ENCODE measurements around the gene PPP1R15A.
"Not testable (repeated sequence)": the region's sequence is repeated elsewhere in the genome, so short reads cannot be mapped to it uniquely, and the experiment has no call there.

PPP1R15A gene

DNA sequence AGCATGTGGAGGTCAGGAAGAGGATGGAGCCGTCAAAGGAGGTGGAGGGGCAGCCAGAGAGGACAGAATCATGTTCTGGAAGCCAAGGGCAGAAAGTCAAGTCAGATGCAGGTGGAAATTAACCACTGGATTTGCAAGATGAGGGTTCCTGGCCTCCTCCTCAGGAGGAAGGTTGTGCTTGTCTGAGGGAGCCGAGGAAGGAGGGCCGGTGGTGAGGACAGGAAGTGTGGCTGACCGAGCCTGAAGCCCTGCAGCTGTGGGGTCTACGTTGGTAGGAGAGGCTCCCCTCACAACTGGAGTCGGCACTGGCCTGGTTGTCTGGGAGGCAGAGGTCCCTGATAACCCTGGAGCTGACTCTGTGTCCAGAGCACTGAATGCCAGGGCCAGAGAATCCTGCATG is 45.9 kb downstream of the PPP1R15A start:
- no peak for DNase-seq

DNA sequence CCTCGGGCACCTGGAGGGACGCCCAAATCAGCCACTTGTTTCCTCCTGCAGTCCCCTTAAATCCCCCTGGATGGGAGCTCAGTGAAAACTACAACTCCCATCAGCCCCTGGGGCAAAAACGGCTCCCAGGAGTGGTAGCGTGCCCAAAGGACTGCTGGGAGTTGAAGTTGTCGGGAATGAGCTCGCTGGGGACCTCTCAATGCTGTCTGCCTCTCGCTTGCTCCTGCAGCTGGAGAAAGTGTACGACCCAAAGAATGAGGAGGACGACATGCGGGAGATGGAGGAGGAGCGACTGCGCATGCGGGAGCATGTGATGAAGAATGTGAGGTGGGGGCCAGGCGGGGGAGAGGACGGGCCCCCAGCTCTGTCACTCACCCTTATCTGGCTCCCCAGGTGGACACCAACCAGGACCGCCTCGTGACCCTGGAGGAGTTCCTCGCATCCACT is 46.6 kb downstream of the PPP1R15A start:
- no peak for DNase-seq

DNA sequence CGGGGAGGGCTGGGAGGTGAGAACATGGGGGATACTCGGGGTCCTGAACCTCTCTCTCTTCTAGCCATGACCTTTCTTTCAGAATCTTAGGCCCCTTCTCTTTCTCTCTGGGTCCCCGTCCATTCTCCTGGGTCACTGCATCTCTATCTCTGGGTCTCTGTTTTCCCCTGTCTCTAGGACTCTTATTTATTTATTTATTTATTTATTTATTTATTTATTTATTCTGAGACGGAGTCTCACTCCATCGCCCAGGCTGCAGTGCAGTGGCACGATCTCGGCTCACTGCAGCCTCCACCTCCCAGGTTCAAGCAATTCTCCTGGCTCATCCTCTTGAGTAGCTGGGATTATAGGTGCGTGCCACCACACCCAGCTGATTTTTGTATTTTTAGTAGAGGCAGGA is 47.0 kb downstream of the PPP1R15A start:
- not testable (repeated sequence) for DNase-seq

DNA sequence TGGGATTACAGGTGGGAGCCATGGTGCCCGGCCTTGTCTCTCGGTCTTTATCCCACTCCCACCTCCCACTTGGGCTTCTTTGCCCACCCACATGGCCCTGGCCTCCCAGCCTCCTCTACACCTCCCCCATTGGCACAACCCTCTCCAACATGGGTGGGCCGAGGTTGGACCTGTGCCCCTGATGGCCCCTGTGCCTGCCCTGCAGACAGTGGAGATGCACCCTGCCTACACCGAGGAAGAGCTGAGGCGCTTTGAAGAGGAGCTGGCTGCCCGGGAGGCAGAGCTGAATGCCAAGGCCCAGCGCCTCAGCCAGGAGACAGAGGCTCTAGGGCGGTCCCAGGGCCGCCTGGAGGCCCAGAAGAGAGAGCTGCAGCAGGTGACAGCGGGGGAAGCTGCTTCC is 48.7 kb downstream of the PPP1R15A start:
- DNase-seq, result no peak

DNA sequence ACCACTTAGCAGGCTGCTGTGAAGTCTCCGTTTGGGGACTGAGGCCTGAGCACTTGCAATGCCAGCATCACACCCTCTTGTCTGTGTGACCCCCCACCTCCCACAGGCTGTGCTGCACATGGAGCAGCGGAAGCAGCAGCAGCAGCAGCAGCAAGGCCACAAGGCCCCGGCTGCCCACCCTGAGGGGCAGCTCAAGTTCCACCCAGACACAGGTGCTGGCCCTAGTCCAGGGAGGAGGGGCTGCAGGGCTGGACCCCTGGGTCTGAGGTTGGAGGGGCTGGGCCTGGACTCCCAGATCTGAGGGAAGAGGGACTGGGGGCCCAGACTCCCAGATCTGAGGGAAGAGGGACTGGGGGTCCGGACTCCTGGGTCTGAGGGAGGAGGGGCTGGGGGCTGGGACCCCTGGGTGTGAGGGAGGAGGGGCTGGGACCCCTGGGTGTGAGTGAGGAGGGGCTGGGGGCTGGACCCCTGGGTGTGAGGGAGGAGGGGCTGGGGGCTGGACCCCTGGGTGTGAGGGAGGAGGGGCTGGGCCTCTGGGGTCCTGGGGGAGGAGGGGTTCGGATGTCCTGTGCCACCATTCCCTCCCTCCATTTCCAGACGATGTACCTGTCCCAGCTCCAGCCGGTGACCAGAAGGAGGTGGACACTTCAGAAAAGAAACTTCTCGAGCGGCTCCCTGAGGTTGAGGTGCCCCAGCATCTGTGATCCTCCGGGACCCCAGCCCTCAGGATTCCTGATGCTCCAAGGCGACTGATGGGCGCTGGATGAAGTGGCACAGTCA is 49.7 kb downstream of the PPP1R15A start:
- DNase-seq, result no peak

DNA sequence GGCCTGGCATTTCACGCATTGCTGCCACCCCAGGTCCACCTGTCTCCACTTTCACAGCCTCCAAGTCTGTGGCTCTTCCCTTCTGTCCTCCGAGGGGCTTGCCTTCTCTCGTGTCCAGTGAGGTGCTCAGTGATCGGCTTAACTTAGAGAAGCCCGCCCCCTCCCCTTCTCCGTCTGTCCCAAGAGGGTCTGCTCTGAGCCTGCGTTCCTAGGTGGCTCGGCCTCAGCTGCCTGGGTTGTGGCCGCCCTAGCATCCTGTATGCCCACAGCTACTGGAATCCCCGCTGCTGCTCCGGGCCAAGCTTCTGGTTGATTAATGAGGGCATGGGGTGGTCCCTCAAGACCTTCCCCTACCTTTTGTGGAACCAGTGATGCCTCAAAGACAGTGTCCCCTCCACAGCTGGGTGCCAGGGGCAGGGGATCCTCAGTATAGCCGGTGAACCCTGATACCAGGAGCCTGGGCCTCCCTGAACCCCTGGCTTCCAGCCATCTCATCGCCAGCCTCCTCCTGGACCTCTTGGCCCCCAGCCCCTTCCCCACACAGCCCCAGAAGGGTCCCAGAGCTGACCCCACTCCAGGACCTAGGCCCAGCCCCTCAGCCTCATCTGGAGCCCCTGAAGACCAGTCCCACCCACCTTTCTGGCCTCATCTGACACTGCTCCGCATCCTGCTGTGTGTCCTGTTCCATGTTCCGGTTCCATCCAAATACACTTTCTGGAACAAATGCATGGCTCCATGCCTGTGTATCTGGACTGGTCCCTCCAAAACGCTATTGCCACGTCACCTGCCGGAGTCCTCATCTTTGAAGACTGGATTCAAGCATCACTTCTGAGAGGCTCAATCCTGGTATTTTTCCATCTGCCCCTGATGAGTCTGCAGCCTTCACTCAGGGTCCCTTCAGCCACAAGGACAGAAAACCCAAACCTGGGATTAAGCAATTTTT is 50.6 kb downstream of the PPP1R15A start:
- no peak for DNase-seq

DNA sequence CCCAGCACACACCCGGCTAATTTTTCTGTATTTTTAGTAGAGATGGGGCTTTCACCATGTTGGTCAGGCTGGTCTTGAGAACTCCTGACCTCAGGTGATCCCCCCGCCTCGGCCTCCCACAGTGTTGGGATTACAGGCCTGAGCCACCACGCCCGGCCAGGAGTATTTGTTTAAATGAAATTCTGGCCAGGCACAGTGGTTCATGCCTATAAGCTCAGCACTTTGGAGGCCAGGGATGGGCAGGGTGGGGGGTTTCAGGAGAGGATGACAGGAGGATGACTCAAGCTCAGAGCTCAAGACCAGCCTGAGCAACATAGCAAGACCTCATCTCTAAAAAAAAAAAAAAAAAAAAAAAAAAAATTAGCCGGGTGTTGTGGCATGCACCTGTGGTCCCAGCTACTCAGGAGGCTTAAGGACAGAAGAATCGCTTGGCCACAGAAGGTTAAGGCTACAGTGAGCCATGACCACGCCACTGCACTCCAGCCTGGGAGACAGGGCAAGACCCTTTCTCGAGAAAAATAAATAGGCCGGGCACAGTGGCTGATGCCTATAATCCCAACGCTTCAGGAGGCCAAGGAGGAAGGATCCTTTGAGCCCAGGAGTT is 53.1 kb downstream of the PPP1R15A start:
- DNase-seq, result no peak
